Vagina (tissue), 2 donors: ENCODE results near the gene KLHL21.

ENCODE experiments used
- CTCF ChIP-seq, 3 experiments: fragments of 450-650 bp in 2 of 3; fragments of 200-600 bp in 1 of 3; sonication (generic) in 1 of 3; IDR thresholded peaks; one replicate each; pipeline ENCODE4 v1.5.1; 2017 to 2019; ENCODE audit warnings: antibody characterized with exemption in 3 of 3, mild to moderate bottlenecking in 2 of 3, moderate library complexity in 2 of 3
- POLR2A ChIP-seq, 2 donors: fragments of 450-650 bp; IDR thresholded peaks; one replicate each; pipeline ENCODE4 v1.6.1; 2017; ENCODE audit warnings: antibody characterized with exemption in 2 of 2, mild to moderate bottlenecking in 2 of 2, moderate library complexity in 2 of 2
- POLR2AphosphoS5 ChIP-seq, 2 donors: sonication (generic); formaldehyde crosslinking; IDR thresholded peaks; one replicate each; pipeline ENCODE4 v1.9.0; 2017; ENCODE audit warnings: antibody characterized with exemption in 2 of 2, mild to moderate bottlenecking in 2 of 2, low read depth in 1 of 2; ENCODE audit not compliant: insufficient read depth in 1 of 2

- no peak for TF ChIP-seq POLR2A (IDR thresholded peaks at IDR 0.05)
- no peak for TF ChIP-seq CTCF (IDR thresholded peaks at IDR 0.05)
- no peak for TF ChIP-seq POLR2AphosphoS5 (IDR thresholded peaks at IDR 0.05; ENCODE audit: insufficient read depth in 1 of 2, low read depth in 1 of 2)
Observed at GRCh38 chr1:6619045-6619444, 16.4 kb upstream of the KLHL21 start.
